GM18951 (cell line): ENCODE measurements around the gene TUBGCP6.

Experiments used
- POLR2A ChIP-seq: IDR thresholded peaks from 4 replicates; pipeline ENCODE4 v1.6.1; 2011; ENCODE audit warnings: mild to moderate bottlenecking; ENCODE audit not compliant: insufficient read length, insufficient read depth; ENCODE audit errors: extremely low read depth
- in situ Hi-C: fragments of 300-500 bp; cut with MboI; formaldehyde crosslinking; loops from one replicate; pipeline ENCODE4 v1.12.0; 2022; ENCODE audit warnings: low sequenced_read_pairs, mixed read lengths, inconsistent platforms; ENCODE audit not compliant: unreplicated experiment

The TUBGCP6 gene

GRCh38 chr22:50208939-50209892, 35.6 kb downstream of the TUBGCP6 start:
- in situ Hi-C loops = loop anchor here (5.0 to 25.0 kb wide), 3 partner anchors 62 to 447 kb away; no protein-coding TSS in a partner anchor
- no peak for TF ChIP-seq POLR2A

- TF ChIP-seq POLR2A = no peak
- in situ Hi-C loops = loop anchor here (5.0 to 25.0 kb wide), 3 partner anchors 61 to 446 kb away; no protein-coding TSS in a partner anchor
Observed at GRCh38 chr22:50208430-50208938, 36.3 kb downstream of the TUBGCP6 start.

GRCh38 chr22:50207383-50208140, 37.3 kb downstream of the TUBGCP6 start:
- in situ Hi-C loops = loop anchor here (5.0 to 25.0 kb wide), 3 partner anchors 60 to 445 kb away; no protein-coding TSS in a partner anchor
- no peak for TF ChIP-seq POLR2A

GRCh38 chr22:50206599-50206998, 38.2 kb downstream of the TUBGCP6 start:
- in situ Hi-C loops = loop anchor here (5.0 to 25.0 kb wide), 3 partner anchors 59 to 444 kb away; no protein-coding TSS in a partner anchor

GRCh38 chr22:50205781-50206569, 38.8 kb downstream of the TUBGCP6 start:
- in situ Hi-C loops = loop anchor here (5.0 to 25.0 kb wide), 3 partner anchors 59 to 444 kb away; no protein-coding TSS in a partner anchor
- no peak for TF ChIP-seq POLR2A

More at GRCh38 chr22:50206599-50206998, 38.2 kb downstream of the TUBGCP6 start:
- TF ChIP-seq POLR2A = no peak

GRCh38 chr22:50204998-50205397, 39.8 kb downstream of the TUBGCP6 start:
- in situ Hi-C loops = loop anchor here (5.0 to 25.0 kb wide), 3 partner anchors 58 to 443 kb away; no protein-coding TSS in a partner anchor

GRCh38 chr22:50204571-50204970, 40.3 kb downstream of the TUBGCP6 start:
- in situ Hi-C loops = loop anchor here (25.0 kb wide), 2 partner anchors 267 to 442 kb away; no protein-coding TSS in a partner anchor
- no peak for TF ChIP-seq POLR2A

GRCh38 chr22:50203288-50203687, 41.5 kb downstream of the TUBGCP6 start:
- in situ Hi-C loops = loop anchor here (25.0 kb wide), 2 partner anchors 266 to 441 kb away; no protein-coding TSS in a partner anchor

GRCh38 chr22:50202130-50202666, 42.6 kb downstream of the TUBGCP6 start:
- TF ChIP-seq POLR2A = no peak
- in situ Hi-C loops = loop anchor here (25.0 kb wide), 2 partner anchors 265 to 440 kb away; no protein-coding TSS in a partner anchor

More at GRCh38 chr22:50203288-50203687, 41.5 kb downstream of the TUBGCP6 start:
- TF ChIP-seq POLR2A = no peak

- no peak for TF ChIP-seq POLR2A
- in situ Hi-C loops = loop anchor here (25.0 kb wide), 2 partner anchors 264 to 439 kb away; no protein-coding TSS in a partner anchor
Observed at GRCh38 chr22:50201191-50202129, 43.4 kb downstream of the TUBGCP6 start.
